RKO (cell line): ENCODE data around the gene OPCML.

Experiments
- DNase-seq: peaks from one replicate; pipeline ENCODE4 v3.0.0-alpha.2; 2016; ENCODE audit warnings: low spot score

The OPCML gene

GRCh38 chr11:132981131-132981956, 551.0 kb downstream of the OPCML start:
- no peak for DNase-seq

- DNase-seq, result no peak
Measured at GRCh38 chr11:132980670-132981069, 551.6 kb downstream of the OPCML start.

GRCh38 chr11:132977746-132978145, 554.6 kb downstream of the OPCML start:
- DNase-seq, result no peak

DNA sequence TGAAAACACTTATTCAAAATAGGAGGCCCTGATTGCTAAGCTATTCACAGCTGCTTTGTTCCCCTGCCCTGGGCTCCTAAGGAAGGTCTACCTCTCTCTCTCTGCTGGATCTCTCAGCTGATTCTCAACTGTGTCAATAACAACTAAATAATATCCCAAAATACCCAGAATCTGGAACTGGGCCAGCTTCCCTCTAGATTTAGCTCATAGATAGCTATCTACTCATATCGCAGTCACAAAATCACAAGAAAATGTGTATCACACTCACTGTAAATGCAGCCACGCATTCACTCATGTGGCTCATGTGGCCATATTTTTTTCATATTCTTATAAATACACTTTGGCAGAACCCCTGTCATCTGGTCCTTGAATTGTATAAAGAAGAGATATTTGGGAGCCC, 555.1 kb downstream of the OPCML start:
- DNase-seq, result no peak

DNA sequence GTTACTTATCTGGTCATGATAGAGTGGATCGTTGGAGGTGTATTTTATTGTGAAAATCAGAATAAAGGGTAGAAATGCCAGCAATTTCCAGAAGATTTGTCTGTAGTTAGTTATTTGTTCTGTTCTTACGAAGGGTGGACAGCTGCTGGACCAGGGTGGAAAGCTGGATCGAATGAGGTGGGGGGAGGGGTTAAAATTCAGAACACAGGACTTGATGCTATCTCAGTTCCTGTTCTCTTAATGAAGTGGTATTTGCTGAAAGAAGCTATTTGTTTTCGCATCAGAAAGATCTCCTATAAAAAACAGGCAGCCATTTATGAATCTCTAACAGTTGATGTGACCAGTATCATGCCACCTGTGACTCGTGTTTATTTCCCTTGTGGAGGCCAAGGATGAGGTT, 556.2 kb downstream of the OPCML start:
- DNase-seq, result no peak

- DNase-seq, result no peak
Measured at GRCh38 chr11:132973686-132974085, 558.6 kb downstream of the OPCML start.

GRCh38 chr11:132972565-132972964, 559.7 kb downstream of the OPCML start:
- no peak for DNase-seq

DNA sequence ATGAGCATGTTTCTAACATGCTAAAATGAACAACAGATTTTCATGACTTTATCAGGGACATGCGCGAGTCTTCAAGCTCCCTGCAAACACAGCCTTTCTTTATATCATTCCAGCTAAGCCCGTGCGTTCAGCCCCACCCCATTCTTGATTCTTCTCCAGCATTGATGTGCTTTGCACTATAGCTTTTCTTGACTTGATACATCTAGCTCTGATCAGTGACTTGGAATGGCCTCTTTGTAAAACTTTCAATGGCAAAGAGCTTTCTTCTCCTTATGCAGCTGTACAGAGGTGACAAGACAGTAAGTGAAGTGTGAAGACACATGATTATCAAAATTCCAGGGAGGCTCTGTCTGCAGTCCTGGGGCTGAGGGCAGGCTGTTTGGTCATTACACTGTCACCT, 561.0 kb downstream of the OPCML start:
- no peak for DNase-seq

DNA sequence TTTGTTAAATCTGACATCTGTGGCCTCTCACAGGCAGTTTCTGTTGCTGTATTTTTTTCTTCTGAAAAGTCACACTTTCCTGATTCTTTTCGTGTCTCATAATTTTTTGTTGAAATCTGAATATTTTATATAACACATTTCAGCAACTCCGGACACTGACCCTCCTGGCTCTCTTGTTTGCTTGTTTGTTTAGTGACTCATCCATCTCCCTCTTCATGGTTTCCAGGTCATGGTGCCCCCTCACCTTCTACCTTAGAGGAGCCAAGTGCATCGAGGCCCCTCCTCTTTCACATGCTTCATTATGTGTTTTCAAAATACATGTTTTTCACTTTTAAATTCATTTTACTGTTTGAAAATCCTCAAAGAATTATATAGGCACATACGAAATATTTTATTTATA, 562.4 kb downstream of the OPCML start:
- DNase-seq, result no peak

GRCh38 chr11:132962041-132962440, 570.3 kb downstream of the OPCML start:
- DNase-seq, result peak; percentile 7

DNA sequence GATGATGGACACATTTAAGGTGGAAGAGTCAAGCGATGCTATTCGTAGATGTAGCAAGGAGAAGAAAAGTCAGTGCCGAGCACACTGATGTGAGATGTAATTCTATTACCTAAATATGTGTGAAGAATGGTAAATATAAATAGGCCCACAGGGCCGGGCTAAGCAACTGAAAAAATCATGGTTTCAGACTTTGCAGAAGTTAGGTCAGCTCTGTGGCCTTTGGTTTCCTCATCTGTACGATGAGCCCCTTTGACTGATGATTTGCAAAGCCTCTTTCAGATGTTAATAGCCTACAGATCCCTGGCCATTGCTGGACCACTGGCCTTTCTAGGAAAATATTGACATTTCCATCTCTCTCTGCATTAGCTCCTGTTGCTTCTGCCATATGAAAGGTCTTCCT, 570.8 kb downstream of the OPCML start:
- no peak for DNase-seq

DNA sequence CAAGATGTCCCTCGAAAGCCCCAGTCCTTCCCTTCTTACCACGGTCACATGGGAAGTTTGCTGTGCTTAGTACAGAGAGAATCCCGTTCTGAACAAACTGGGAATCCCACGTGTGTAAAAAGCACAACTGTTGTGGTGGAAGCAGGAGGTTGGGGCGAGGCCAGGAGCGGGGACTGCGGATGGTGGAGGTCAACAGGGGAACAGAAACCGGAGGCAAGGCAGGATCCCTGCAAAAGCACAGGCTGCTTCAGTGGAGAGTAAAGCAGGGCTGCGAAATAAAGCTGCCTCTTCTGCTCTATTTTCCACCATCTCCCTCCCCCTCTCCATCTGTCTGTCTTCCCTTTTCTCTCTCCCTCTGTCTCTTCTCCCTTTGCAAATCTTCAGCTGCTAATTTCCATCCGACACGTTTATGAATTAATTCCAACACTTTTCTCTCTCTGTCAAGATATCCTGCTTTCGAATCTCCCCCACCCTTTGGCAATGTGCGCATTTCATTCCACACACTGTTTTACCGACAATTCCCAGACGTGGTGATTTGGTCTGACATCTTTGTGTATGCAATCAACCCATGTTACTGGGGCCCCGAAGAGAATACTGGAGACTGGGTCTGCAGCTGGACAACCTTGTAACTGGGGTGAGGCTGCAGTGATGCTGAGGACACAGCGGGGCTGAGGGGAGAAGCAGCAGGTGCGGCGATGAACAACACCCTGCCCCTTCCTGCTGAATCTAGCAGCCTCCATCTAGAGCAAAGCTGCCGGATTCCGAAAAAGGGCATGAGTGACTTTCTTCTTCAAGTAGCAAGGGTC, 571.8 kb downstream of the OPCML start:
- DNase-seq, result no peak

- no peak for DNase-seq
Measured at GRCh38 chr11:132959693-132960092, 572.6 kb downstream of the OPCML start.

DNA sequence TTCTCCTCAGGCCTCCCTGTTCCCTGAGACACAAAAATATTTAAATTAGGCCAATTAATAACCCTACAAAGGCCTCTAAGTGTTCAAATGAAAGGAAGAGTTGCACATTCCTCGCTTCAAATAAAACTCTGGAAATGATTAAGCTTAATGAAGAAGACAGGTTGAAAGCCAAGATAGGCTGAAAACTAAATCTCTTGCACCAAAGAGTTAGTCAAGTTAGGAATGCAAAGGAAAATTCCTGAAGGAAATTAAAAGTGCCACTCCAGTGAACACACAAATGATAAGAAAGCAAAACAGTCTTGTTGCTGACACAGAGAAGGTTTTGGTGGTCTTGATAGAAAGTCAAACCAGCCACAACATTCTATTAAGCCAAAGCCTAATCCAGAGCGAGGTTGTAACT, 574.4 kb downstream of the OPCML start:
- DNase-seq, result no peak

DNA sequence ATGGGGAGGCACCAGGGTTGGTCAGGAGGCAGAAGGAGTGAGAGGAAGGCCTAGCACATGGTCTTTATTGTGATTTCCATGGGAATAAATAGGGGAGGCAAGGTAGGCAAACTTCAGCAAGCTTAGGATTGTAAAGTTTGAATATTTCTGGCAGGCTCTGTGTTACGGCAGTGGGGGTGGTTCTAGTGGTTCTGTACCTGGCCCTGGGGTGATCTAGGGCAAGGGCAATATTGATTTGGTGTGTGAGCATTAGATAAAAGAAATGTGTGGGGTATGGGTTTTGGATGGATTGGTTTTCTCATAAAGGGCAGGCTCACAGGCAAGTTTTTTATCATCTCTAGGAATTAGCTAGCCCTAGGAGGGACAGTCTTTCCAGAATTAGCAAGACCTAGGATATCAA, 584.0 kb downstream of the OPCML start:
- no peak for DNase-seq

DNA sequence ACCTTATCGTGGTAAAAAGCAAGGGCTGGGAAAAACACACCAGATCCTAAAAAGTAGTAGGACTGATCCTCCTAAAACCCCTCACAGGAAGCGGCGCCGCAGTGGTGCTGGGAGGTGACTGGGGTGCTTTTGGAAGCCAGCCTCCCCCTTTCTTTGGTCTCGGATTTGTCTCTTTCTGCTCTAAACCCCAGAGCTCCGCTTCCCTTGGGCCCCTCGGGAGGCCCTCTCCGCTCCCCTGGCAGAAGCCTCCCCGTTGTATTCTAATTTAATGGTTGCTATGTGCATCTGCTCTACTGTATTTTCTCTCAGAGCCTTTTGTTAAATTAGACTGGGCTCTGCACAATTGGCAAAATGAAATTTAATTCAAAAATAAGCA, 587.7 kb downstream of the OPCML start:
- no peak for DNase-seq

GRCh38 chr11:132943706-132944568, 588.4 kb downstream of the OPCML start:
- no peak for DNase-seq

GRCh38 chr11:132943357-132943705, 589.0 kb downstream of the OPCML start:
- DNase-seq, result no peak

DNA sequence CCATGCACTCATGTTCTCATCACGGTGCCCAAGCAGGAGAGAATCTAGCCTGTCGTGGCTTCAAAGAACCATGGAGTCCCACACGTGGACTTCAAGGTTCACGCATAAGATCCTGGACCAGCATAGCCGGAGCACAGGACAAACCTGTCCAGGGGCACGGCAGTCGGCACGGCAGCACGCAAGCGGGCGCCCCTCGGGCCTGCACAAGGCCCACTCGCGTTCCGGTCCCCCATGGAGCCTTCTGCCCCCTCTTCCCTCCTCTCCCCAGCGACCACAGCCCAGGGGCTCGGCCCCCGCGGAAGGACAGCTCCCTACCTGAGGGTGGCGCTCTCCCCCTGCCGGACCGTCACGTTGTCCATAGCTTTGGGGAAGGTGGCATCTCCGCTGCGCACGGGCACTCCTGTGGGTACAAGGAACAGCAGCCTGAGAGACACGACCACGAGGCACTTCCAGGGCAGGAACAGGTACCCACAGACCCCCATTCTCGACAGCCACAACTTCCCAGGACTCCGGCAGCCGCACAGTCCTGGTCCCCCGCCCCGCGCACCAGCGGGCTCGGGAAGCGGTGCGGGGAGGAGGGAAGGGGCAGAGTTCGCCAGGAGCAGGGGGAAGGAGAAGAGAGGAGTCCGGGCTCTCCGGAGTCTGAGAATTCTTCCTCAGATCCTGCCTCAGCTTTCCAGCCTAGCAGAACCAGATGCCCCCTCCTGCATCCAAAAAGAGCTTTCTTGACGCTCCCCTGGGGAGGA, 589.5 kb downstream of the OPCML start:
- no peak for DNase-seq

DNA sequence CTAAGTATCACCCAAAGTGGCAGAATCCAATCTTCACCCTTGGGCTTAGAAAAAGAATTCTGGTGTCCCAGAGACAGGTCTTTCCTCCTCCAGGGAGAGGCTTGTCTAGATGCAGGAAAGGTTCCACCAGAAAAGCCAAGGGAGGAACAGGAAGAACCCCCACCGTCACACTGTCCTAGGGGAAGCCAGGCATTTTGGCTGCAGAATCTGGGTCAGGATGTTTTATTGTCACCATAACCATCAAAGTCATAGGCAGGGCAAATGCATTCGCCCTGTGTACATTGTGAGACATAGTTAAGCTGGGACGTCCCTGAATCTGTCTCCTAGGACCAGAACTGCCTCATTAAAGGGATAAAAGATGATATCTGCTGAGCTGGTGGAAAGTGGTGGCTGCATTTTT, 590.5 kb downstream of the OPCML start:
- DNase-seq, result no peak

DNA sequence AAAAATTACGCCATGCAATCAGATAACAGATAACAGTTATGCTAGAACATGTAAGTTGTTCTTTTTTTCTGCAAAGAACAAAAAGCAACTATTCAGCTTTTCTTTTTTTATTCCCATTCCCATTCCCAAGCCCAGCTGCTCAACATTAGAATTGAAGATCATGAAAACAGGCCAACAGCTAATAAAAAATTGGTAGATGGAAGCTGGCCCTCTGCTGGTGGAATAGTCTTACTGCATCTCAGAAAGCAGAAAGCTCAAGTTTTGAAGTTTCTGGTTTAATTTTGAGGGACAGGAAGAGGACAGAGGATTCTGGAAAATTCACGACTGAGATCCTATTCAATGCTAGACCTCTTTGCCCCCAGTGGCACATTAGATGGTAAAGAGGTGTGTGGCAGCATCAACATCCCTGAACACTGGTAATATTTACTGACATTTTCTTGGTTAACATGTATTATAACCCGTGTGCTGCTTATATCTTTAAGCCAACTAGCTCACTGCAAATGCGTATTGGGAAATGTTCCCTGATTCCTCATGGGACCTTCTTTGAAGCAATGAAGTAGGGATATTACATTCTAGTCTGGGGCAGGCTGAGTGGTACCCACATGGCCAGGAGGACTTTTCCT, 591.2 kb downstream of the OPCML start:
- peak; percentile 41 for DNase-seq
